ENCODE results near the gene CDC25A. TPM values are rescaled to one million over a fixed set of nuclear protein-coding genes. Genes with fewer than 3 reads are reported as not detected.

Gene CDC25A
- total RNA-seq, 1 experiment from 2014 or later = 12.8 TPM

- no peaks in the 10 kb centered on the region for H3K27me3 ChIP-seq (ENCODE audit: control insufficient read depth, insufficient read depth, low read length)
- BruUV-seq (replicated peaks) = no TSS peak
- in situ Hi-C loops (cut with HindIII; ENCODE audit: low pct_unique_long_range_greater_than_20kb, low sequenced_read_pairs) (no loop called here), intact Hi-C loops (cut with micrococcal nuclease; ENCODE audit: unreplicated experiment) (no loop called here)
- H3K27ac ChIP-seq (ENCODE audit: low read length) = no peak overlapping the region
- no peak overlapping the region for H3K4me3 ChIP-seq (ENCODE audit: low read depth in 2 of 2, low read length in 2 of 2)
- no peak for TF ChIP-seq CTCF (IDR thresholded peaks at IDR 0.05)
- TF ChIP-seq POLR2AphosphoS5 (IDR thresholded peaks at IDR 0.05; ENCODE audit: low read depth, low read length) = no peak
- no peak for TF ChIP-seq TCF7L2 (IDR thresholded peaks at IDR 0.05; ENCODE audit: low read depth, low read length)
- TF ChIP-seq SIN3A (IDR thresholded peaks at IDR 0.05; ENCODE audit: borderline replicate concordance, insufficient read depth, low read depth, low read length) = no peak
- no peak for TF ChIP-seq REST (IDR thresholded peaks at IDR 0.05; ENCODE audit: insufficient read depth in 1 of 2, low read depth in 2 of 2, low read length in 1 of 2)
- ChIA-PET CTCF (no interaction called here), POLR2A (no interaction called here)
- ATAC-seq (no peak), DNase-seq (ENCODE audit: low read depth, low spot score) (no peak)
- no peaks in the 10 kb centered on the region for H3K4me1 ChIP-seq (ENCODE audit: control insufficient read depth, insufficient read depth, low read length)
- H3K9me3 ChIP-seq (ENCODE audit: control insufficient read depth, insufficient read depth, low read depth, low read length) = no peaks in the 10 kb centered on the region
- no peaks in the 10 kb centered on the region for H3K36me3 ChIP-seq (ENCODE audit: control insufficient read depth, insufficient read depth, low read length)
These were observed 44.6 kb downstream of the CDC25A start for GRCh38 chr3:48143567-48143966.

GRCh38 chr3:48142316-48142870 is 45.8 kb downstream of the CDC25A start:
- Histone ChIP-seq H3K36me3 (ENCODE audit: control insufficient read depth, insufficient read depth, low read length) (no peaks in the 10 kb centered on the region), H3K4me1 (ENCODE audit: control insufficient read depth, insufficient read depth, low read length) (no peaks in the 10 kb centered on the region), H3K4me3 (ENCODE audit: low read depth in 2 of 2, low read length in 2 of 2) (no peak overlapping the region), H3K27ac (ENCODE audit: low read length) (no peak overlapping the region), H3K27me3 (ENCODE audit: control insufficient read depth, insufficient read depth, low read length) (no peaks in the 10 kb centered on the region), H3K9me3 (ENCODE audit: control insufficient read depth, insufficient read depth, low read depth, low read length) (no peaks in the 10 kb centered on the region)
- no peak for DNase-seq (ENCODE audit: low read depth, low spot score)
- POLR2A ChIA-PET = no interaction called here
- intact Hi-C loops (cut with micrococcal nuclease; ENCODE audit: unreplicated experiment) = no loop called here
- BruUV-seq (replicated peaks) = no TSS peak
- no peak for TF ChIP-seq POLR2AphosphoS5 (IDR thresholded peaks at IDR 0.05; ENCODE audit: low read depth, low read length)
- no peak for TF ChIP-seq REST (IDR thresholded peaks at IDR 0.05; ENCODE audit: insufficient read depth in 1 of 2, low read depth in 2 of 2, low read length in 1 of 2)
- TF ChIP-seq TCF7L2 (IDR thresholded peaks at IDR 0.05; ENCODE audit: low read depth, low read length) = no peak
- no peak for TF ChIP-seq SIN3A (IDR thresholded peaks at IDR 0.05; ENCODE audit: borderline replicate concordance, insufficient read depth, low read depth, low read length)
- no peak for TF ChIP-seq CTCF (IDR thresholded peaks at IDR 0.05)
- in situ Hi-C loops (cut with HindIII; ENCODE audit: low pct_unique_long_range_greater_than_20kb, low sequenced_read_pairs) = no loop called here
- ATAC-seq = no peak
- CTCF ChIA-PET = no interaction called here

Measured in Panc1 (cell line).